DMS114 treated with DMSO at 0.1 percent for 48 hours (cell line): ENCODE results near the gene SYCE3.

Experiments
- DNase-seq: peaks from one replicate; lab custom pipeline; 2025; ENCODE audit not compliant: unreplicated experiment; lab: John Stamatoyannopoulos, UW

SYCE3 gene

GRCh38 chr22:50532824-50533796 lies 29.6 kb downstream of the SYCE3 start:
- no peak for DNase-seq

GRCh38 chr22:50531962-50532674 lies 30.6 kb downstream of the SYCE3 start:
- no peak for DNase-seq

GRCh38 chr22:50531546-50531961 lies 31.2 kb downstream of the SYCE3 start:
- DNase-seq = no peak

DNA sequence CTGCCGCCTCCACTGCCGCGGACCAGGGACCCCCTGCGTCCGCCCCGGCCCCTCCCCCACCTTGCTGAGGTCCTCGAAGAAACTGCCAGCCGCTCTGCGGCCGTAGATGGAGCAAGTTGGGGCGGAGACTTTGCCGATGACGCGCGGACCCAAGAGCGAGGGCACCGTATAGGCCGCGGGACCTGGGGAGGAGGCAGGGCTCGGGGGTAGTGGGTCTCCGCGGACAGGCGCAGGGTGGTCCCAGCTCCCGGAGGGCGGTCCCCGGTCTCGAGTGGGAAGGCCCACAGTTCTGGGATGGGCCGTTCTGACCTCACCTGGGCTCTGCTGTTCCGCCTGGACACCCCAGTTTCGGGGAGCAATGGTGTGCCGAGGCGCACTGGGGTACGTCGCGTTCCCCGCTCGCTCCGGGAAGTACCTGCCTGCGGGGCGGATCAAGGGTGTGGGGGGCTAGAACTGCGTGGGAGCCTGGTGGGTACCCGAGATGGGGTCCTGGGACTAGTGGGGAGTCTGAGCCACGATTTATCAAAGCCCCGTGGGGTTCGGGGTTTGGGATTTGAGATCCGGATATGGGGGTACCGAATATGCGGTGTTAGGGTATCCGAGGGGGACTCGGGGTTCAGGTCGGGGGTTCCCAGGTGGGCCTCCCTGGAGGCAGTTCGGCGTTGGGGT lies 31.7 kb downstream of the SYCE3 start:
- DNase-seq = peak; percentile 22

DNA sequence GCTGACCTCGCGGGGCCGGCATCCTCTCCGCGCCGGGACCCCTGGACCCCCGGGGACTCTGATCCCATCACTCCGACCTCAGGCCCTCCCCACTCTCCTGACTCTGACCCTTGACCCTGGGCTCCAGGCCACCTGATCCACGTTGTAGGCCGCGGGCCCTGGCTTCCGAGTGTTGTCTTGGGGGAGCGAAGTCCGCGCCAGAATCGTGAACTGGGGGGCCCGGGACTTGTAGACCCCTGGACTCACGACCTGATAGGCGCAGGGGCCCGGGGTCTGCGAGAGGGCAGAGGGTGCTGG lies 32.2 kb downstream of the SYCE3 start:
- no peak for DNase-seq

DNA sequence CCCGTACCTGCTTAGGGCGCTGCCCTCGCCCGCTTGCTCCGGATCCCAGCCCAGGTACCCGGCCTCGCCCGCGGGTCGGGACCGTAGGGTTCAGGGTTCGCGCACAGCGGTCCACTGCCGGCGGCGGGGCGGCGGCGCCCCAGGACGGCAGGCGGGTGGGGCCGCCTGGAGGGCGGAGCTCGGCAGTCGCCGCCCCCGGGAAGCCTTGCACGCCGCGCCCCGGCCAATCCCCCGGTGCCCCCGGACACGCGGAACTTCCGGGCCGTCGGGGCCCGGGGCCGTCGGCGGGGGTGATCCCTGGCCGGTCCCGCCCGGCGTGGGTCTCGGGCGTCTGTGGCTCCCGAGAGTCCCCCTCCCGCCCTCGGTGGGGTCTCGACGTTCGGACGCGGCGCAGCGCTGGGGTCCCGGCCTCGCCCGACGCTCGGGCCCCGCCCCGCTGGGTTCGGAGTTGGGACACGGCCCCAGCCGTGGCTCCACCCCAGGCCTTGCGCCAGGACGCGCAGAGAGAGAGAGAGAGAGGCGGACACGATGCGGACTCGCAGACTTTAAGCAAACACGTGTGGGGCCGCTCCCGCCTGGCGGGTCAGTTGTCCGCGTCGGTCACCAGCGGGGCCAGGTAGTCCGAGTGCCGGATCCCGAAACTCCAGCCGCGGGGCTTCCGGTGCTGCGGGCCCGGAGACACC lies 32.7 kb downstream of the SYCE3 start, which contains the start of gene TYMP:
Gene TYMP, minus strand, starts transcription at position 116 of the 683 bp plus-strand sequence. CDS start 303 bp downstream, outside the sequence.
- DNase-seq = no peak

DNA sequence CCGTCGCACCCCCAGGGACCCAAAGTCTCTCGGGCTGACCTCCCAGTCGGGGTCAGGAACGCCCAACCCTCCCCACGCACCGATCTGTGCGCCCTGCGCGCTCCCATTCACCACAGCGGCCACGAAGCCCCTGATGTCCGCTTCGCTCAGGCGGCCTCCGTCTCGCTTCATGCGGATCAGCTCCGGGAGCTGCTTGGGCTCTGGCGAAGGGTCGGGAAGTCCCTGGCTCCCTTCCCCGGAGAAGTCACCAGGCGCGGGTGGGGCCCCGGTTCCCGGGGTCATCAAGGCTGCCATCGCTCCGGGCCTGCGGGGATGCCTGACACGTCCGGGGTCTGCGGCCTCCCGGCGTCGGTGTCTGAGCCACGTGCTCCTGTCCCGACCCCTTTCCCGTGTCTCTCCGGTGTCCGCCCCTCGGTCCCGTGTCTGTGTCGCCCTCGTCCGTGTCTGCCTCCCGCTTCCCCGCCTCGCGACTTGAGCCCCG lies 33.3 kb downstream of the SYCE3 start:
- DNase-seq = no peak

GRCh38 chr22:50528682-50529415 lies 33.9 kb downstream of the SYCE3 start:
- DNase-seq = no peak

GRCh38 chr22:50527921-50528681 lies 34.6 kb downstream of the SYCE3 start:
- DNase-seq = no peak

DNA sequence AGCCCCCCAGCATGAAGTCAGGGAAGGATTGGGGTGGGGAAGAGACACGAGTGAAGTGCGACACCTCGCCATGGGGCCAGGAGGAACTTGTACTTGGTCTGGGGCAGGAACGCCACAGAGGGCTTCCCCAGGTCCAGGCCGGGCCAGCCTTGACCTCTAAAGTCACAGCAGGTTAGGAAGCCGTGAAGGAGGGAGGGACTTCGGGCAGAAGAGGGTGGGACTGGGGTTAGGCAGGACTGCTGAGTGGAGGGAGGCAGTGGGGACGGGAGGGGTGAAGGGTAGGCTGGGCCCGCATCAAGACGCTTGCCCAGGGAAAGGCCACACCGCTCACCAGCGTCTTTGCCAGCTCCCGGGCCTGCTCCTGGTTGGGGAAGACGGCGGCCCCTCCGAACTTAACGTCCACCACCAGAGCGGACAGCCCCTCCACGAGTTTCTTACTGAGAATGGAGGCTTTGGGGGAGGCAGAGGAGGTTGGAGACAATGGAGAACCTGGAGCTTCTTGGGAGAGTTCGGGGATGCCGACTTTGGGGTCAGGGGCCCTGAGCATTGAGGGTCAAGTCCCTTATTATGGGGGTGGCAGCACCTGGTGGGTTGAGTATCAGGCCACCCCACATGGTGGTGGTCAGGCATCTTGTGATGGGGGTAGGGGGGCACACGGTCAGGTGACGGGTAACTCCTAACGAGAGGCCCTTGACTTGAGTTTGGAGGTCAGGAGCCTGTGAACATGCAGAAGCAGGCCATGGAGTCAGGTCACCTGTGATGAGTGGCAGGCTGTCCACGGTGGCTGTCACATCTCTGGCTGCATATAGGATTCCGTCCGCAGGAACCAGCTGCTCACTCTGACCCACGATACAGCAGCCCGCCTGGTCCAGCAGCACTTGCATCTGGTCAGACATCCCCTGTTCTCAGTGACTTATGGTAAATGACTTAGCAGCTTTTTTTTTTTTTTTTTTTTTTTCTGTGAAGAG lies 35.6 kb downstream of the SYCE3 start:
- peak; percentile 52 for DNase-seq

- peak; percentile 40 for DNase-seq
These were observed 36.4 kb downstream of the SYCE3 start for GRCh38 chr22:50526108-50526833.

GRCh38 chr22:50525858-50526107 lies 36.9 kb downstream of the SYCE3 start:
- no peak for DNase-seq

GRCh38 chr22:50525104-50525857 lies 37.4 kb downstream of the SYCE3 start, which contains the start of gene SCO2:
TSS of gene SCO2 (minus strand) at chr22:50525598. CDS start at chr22:50524411, 1,187 bp downstream.
- peak; percentile 88 for DNase-seq

GRCh38 chr22:50524676-50525103 lies 38.0 kb downstream of the SYCE3 start:
- no peak for DNase-seq

GRCh38 chr22:50523806-50524675 lies 38.7 kb downstream of the SYCE3 start:
- DNase-seq = no peak

GRCh38 chr22:50523458-50523805 lies 39.3 kb downstream of the SYCE3 start:
- no peak for DNase-seq
